HG03045 (cell line): ENCODE results near the gene KDR.

Experiments used
- ATAC-seq: cut with Tn5 transposase; IDR thresholded peaks from one replicate; pipeline ENCODE4 v1.9.1; 2021; ENCODE audit warnings: mild to moderate bottlenecking, moderate library complexity; ENCODE audit not compliant: unreplicated experiment

The KDR gene

GRCh38 chr4:55125087-55125721 lies at the start of gene KDR:
TSS of gene KDR (minus strand) at chr4:55125595. CDS start at chr4:55125293, 302 bp downstream.
- no peak for ATAC-seq

- ATAC-seq, result no peak
Measured at GRCh38 chr4:55173580-55173979, 48.2 kb upstream of the KDR start.

GRCh38 chr4:55172694-55173287 lies 47.4 kb upstream of the KDR start:
- no peak for ATAC-seq

- ATAC-seq, result no peak
Measured at GRCh38 chr4:55170462-55170861, 45.1 kb upstream of the KDR start.

- ATAC-seq, result no peak
Measured at GRCh38 chr4:55169352-55169961, 44.1 kb upstream of the KDR start.

GRCh38 chr4:55162396-55162795 lies 37.0 kb upstream of the KDR start:
- ATAC-seq, result no peak

GRCh38 chr4:55161739-55162138 lies 36.3 kb upstream of the KDR start:
- no peak for ATAC-seq

- ATAC-seq, result no peak
Measured at GRCh38 chr4:55159851-55160250, 34.5 kb upstream of the KDR start.

- no peak for ATAC-seq
Measured at GRCh38 chr4:55158957-55159356, 33.6 kb upstream of the KDR start.

- ATAC-seq, result no peak
Measured at GRCh38 chr4:55157559-55158277, 32.3 kb upstream of the KDR start.

GRCh38 chr4:55154933-55155332 lies 29.5 kb upstream of the KDR start:
- ATAC-seq, result no peak

- no peak for ATAC-seq
Measured at GRCh38 chr4:55154290-55154880, 29.0 kb upstream of the KDR start.

- ATAC-seq, result no peak
Measured at GRCh38 chr4:55143858-55144257, 18.5 kb upstream of the KDR start.

- ATAC-seq, result no peak
Measured at GRCh38 chr4:55138367-55138766, 13.0 kb upstream of the KDR start.

GRCh38 chr4:55136634-55137033 lies 11.2 kb upstream of the KDR start:
- ATAC-seq, result no peak

GRCh38 chr4:55133951-55134350 lies 8.6 kb upstream of the KDR start:
- no peak for ATAC-seq

GRCh38 chr4:55132775-55133174 lies 7.4 kb upstream of the KDR start:
- no peak for ATAC-seq

- ATAC-seq, result no peak
Measured at GRCh38 chr4:55127521-55127920, 2.1 kb upstream of the KDR start.

- ATAC-seq, result no peak
Measured at GRCh38 chr4:55127053-55127452, 1.7 kb upstream of the KDR start.

GRCh38 chr4:55125763-55126541 lies 557 bp upstream of the KDR start:
- no peak for ATAC-seq
